LoVo (cell line): ENCODE results near the gene SDS.

ENCODE experiments used
- DNase-seq: peaks from one replicate; pipeline ENCODE4 v3.0.0-alpha.2; 2016; ENCODE audit warnings: low spot score

The SDS gene

DNA sequence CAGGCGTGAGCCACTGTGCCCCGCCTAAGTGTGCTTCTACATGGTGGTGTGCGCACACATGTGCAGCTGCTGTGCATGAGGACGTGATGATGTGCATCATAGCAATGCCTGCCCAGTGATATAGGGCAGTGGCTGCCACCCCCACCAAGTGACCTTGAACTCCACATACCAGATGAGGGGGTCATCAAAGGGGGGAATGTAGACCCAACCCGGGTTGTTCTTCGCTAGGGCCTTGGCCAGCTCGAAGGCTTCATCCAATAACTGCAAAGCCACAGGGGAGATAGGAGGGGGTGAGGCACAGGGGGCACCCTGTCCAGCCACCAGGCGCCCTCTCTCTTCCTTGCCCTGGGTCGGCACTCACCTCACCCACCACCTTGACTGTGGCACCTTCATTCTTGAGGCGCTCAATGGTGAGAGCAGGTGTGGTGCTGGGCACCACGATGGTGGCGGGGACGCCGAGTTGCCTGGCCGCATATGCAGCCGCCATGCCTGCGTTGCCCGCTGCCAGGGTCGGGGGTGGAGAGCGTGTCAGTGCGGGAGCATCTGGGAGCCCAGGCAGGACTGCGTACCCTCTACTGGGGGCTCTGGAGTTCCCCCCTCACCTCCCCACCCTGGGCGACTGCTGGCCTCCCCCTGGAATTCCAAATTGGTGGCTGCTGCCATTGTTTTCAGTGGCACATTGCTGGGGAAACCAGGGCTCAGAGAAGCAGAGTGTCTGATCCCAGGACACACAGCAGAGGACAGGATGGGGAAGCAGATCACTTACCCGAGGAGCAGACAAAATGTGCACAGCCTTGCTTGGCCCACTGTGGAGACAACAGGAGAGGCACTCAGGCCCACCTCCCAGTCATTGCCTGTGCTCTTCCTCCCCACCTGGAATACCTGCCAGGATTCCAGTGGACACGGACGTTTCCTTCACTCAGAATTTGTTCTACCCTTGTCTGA lies 5.1 kb downstream of the SDS start:
- DNase-seq = no peak

DNA sequence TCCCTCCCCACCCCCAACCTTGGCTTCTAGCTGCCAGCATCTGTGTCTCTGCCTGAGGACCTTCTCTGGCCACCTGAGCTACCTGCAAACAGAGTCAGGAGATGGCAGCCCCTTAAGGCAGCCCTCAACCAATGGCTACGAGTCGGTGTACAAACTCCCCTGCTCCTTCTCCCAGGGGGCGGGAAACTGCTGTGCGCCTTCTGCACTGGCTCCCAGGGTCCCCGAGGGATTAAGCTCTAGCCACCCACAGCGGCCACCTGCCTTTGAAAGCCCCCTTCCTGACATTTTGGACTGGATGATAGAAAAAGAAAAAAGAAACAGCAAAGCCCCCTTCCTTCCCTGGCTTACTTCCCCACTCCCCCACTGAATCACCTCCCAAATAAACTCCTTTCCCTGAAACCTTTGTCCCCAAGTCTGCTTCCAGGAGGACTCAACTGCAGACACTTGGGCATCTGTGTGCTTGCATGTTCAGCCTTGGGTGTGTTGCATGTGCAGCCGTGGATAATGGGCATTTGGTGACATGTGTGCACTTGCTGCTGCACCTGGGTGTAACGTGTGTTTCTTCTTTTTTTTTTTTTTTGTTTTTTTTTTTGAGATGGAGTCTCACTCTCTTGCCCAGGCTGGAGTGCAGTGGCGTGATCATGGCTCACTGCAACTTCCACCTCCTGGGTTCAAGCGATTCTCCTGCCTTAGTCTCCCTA lies 6.0 kb downstream of the SDS start:
- DNase-seq = no peak

DNA sequence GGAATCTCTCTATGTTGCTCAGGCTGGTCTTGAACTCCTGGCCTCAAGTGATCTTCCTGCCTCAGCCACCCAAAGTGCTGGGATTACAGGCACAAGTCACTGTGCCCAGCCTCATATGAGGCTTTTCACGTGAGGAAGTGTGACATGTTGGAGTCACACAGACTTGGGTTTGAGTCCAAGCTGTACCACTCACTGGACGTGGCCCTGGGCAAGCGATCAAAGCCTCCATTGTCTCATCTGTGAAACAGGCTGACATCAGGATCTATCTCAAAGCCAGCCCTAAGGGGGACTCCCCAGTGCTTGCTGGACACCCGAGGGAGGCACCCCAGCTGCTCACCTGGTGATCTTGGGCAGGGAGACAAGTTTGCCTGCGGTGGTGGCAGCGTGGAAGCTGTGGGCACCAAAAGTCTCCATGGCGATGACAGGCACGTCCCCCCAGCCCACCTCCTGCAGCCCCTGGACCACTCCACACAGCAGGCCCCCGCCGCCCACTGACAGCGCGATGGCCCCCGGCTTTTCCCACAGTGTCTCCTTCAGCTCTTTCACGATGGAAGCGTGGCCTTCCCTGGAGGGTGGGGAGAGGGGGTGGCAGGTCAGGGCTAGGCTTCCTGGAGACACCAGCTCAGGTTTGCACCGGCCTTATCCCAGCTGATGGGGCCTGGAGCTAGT lies 6.7 kb downstream of the SDS start:
- no peak for DNase-seq

DNA sequence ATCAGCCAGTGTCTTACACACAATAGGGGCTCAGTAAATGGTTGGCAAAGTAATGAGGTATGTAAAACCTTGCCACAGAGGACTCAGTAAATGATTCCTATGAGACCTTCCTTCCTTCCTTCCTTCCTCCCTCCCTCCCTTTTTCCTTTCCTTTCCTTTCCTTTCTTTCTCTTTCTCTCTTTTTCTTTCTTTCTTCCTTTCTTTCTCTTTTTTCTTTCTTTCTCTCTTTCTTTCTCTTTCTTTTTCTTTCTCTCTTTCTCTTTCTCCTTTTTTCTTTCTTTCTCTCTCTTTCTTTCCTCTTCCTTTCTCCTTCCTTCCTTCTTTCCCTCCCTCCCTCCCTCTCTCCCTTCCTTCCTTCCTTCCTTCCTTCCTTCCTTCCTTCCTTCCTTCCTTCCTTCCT lies 7.5 kb downstream of the SDS start:
- DNase-seq = no peak

DNA sequence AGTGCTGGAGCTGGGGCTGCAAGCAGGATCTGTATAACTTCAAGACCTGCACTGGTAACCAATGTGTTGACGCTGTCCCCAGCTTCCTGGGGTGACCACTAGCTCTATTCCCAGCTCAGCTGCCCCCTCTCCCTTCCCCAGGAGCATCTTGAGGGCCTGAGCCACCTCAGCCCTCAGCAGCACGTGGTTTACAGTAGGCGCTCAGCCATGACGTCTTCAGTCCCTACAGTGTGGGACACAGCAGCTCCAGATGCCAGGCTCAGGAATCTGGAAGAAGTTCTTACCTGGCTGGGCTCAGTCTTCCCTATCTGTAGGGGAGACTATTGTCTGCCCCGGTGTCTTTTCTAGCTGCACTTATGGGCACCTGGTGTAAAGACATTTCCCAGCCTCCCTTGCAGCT lies 8.6 kb downstream of the SDS start:
- no peak for DNase-seq

DNA sequence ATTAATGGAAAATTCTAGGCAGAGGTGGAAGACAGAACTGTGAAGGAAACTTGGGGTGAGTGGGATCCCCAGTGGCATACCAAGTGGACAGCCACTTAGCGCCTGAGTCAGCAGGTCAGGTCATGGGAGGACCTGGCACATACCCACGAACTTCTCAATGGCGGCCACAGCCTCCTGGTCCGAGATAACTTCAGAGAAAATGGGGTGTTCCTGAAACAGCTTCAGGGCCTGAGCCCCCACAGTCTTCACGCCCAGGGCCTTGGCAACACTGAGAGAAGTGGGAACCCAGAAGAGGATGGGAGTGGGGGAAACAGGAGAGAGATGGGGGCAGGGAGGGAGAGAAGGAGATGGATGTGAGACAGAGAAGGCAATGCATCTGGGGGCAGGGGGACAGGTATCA lies 9.9 kb downstream of the SDS start:
- no peak for DNase-seq

DNA sequence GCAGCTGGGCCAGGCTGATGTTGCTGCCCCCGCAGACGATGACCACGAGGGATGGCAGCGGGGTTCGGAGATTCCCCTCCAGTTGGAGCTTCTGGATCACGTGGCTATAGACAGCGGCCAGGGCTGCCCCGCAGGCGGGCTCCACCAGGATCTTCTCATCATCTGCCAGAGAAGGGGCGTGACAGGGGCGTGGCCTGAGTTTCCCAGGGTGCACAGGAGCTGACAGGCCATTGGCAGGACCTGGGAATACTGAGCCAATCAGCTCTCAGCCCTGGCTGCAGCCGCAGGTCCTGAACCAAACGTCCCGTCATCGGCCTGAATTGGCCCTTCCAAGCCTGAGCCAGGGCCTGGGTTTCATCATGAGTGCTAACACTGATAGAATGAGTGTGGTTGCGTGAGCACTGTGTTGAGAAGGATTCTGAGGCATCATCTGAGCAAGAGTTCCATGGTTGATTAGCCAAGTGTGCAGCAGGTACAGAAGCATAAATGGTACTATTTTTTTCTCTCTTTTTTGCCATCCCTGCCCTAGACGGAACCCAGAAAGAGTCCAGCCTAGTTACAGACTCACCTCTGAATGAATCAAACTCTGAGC lies 10.6 kb downstream of the SDS start:
- DNase-seq = no peak

DNA sequence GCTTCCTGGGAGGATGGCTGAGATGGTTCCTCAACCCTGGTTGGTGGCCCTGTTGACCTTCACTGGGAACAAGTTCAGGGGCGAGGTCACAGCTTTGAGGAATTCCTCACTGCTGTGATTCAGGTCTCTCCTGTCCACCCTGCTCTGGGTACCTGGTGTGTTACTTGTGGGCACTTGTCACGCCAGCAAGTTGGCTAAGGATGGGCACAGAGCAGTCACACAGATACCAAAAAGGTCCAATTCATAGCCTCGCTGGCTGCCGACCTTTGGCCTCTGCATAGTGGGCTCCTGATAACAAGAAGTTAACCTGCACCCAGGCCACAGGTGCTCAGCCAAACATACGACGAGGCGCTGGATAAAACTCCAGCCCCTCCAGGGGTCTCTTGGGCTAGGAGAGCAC lies 11.2 kb downstream of the SDS start:
- no peak for DNase-seq

DNA sequence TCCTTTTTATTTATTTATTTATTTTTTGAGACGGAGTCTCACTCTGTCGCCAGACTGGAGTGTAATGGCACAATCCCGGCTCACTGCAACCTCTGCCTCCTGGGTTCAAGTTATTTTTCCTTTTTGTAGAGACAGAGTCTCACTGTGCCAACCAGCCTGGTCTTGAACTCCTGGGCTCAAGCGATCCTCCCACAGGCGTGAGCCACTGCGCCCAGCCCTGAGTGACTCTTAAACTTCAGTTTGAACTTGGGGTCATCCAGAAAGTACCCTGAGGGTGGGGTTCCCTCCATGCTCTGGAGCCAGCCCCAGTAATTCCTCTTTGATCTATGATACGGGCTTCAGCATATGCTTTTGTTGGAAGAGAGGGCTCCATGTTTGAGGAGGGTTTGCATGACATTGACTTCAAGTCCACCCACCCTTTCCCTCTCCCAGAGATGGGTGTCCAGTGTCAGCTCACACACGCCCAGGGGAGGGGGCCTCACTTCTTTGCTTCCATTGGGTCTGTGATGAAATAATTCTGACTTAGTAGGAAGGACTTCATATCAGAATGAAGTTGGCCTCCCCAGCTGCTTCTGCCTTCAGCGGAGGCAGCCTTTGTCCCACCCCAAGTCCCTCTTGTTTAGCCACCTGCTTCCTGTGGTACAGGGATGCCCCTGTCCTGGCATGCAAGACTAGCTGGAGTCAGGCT lies 11.9 kb downstream of the SDS start:
- DNase-seq = no peak

DNA sequence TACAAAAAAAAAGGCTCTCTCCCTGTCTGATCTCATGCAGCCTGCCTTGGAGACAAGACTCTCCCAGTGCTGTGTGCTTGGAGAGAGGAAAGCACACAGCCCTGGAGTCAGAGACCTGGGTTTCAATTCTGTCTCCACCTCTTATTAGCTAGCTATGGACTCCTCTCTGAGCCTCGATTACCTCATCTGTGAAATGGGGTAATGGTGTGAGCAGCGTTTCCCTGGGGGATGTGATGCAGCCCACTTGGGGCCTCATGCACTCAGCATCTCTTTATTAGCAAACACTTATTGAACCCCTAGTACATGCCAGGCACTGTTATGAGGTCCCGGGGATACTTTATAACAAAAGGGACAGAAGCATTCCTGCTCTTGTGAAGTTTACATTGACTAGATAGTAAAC lies 12.5 kb downstream of the SDS start:
- DNase-seq = no peak

DNA sequence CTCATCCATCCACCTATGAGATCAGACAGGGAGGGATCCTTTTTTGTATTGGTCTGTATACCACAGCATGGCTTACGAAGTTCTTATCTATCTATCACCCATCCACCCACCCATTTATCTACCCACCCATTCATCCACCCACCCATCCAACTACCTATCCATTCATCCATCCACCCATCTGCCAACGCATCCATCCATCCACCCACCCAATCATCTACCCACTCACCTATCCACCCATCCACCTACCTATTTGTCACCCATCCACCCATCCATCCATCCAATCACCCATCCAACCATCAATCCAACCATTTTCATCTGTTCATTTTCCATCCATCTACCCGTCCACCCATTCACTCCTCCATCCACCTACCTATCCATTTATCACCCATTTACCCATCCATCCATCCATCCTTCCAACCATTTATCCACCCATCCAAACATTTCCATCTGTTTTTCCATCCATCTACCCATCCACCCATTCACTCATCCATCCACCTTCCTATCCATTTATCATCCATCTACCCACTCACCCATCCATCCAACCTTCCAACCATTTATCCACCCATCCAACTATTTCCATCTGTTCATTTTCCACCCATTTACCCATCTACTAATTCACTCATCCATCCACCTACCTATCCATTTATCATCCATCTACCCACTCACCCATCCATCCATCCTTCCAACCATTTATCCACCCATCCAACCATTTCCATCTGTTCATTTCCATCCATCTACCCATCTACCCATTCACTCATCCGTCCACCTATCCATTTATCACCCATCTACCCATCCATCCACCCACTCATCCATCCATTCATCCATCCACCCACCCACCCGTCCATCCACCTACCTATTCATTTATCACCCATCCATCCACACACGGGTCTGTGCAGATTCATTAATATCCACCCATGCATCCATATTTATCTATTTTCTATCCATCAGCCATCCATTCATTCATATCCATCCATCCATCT lies 13.3 kb downstream of the SDS start:
- DNase-seq = no peak

DNA sequence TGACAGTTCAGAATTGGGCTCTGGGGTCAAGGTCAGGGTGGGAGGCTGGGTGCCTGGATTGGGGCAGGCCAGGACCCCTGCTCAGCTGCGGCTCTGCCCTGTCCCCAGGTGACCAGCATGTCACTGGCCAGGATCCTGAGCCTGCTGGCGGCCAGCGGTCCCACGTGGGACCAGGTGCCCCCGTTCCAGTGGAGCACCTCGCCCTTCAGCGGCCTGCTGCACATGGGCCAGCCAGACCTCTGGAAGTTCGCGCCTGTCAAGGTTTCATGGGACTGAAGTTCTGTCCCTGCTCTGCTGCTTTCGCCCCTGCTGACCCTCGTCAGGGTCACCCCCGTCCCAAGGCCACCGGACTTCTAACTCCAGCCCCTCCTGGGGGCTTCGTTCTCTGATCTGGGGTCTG lies 15.3 kb downstream of the SDS start:
- DNase-seq = no peak

DNA sequence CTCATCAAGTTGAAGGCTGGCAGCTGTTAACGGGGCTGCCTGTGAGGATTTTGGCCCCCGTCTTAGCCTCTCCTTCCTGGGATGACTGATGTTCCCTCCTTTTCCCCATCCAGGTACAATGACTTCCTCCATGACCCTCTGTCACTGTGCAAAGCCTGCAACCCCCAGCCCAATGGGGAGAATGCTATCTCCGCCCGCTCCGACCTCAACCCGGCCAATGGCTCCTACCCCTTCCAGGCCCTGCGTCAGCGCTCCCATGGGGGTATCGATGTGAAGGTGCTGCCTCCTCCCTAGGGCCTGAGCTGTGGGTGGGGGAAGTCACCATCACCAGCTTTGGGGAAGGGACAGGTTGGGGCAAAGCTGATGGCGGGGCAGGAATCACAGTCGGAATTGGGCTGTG lies 16.1 kb downstream of the SDS start:
- DNase-seq = no peak

DNA sequence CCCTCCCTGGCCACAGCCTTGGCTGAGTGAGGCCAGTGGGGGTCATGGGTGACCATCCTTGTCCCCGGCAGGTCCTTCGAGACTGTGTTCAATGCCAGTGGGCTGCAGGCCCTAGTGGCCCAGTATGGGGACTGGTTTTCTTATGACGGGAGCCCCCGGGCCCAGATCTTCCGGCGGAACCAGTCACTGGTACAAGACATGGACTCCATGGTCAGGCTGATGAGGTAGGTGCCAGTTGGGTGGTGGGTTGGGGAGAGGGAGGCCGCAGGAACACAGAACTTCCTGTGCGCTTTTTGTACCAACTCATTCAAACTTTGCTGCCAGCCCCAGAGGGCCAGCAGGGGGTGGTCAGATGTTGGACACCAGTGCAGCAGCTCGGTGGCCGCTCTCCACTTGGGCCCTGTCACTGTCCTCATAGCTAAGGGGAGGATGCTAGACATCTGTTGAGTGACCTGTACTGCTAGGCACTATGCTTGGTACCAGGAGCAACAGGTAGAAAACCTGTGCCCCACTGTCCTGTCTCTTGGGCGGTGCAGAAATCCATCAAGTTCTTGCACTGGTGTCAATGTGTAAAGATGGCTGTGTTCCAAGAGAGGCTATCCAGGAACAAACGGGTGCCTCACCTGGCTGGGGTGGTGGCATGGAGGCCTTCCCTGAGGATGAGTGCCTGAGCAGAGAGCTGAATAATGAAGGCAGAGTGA lies 16.7 kb downstream of the SDS start:
- DNase-seq = no peak

DNA sequence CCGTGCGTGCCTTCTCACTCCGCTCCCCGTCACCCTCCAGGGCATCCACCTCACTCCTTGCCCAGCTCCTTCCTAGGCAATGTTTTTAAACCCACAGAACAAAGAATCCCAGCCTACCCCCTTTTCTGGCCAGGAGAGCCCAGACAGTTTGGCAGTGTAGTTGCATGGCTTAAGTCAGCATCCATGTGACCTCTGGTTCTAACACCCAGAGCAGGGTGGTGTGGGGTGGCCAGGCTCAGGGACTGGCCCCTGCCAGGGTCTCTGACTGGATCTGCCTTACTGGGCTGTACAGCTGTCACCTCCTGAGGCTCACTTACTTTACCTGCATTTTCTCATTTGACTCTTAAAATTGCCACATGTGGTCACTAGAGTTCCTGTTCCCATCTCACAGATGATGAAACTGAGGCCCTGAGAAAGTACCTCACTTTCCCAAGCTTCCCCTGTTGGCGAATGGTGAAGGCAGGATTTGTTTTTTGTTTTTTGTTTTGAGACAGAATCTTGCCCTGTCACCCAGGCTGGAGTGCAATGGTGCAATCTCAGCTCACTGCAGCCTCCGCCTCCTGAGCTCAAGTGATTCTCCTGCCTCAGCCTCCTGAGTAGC lies 18.3 kb downstream of the SDS start:
- no peak for DNase-seq

DNA sequence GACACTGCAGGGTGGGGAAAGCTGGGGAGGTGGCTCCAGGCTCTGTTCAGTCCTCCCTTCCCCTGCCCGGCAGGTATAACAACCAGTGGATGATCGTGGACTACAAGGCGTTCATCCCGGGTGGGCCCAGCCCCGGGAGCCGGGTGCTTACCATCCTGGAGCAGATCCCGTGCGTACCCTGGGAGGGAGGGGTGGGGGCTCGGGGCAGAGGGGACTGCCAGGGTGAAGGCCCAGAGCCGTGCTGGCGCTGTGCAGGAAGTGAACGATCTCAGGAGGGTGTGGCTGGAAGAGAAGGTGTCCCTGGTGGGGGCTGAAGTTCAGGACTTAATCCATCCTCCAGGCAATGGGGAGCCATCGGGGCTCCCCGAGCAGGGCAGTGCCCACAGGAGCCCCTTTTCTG lies 18.9 kb downstream of the SDS start:
- no peak for DNase-seq

DNA sequence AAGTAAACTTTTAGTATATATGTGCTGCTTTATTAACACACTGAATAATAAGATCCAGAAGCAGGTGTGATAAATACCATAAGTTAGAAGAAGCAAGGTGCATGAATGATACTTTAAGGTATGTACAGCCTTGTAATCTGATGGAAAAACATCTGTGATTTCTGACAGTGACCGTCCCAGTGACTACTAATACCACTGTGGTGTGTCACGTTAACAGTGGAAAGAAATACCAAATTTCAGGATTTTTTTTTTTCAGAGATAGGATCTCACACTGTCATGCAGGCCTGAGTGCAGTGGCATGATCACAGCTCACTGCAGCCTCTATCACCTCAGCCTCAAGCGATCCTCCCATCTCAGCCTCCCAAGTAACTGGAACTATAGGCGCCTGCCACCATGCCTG lies 21.5 kb downstream of the SDS start:
- no peak for DNase-seq

DNA sequence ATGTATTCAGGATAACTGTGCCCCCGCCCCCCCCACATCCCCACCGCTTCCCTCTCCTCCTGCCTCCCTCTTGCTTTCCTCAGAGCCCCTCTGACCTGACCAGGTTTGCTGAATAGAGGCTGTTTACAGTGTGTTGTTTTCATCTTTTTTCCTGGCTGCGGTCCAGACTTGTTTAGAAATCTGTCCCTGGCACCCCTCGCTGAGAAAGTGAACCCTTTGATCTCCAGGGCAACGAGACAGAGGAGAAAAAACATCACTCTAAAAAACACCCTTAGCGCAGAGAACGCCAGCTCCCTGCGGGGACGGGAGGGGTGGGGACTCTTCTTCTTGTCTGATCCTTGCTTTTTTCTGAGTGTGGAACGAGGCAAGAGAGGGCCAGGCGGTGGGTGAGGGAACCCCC lies 22.5 kb downstream of the SDS start:
- no peak for DNase-seq

DNA sequence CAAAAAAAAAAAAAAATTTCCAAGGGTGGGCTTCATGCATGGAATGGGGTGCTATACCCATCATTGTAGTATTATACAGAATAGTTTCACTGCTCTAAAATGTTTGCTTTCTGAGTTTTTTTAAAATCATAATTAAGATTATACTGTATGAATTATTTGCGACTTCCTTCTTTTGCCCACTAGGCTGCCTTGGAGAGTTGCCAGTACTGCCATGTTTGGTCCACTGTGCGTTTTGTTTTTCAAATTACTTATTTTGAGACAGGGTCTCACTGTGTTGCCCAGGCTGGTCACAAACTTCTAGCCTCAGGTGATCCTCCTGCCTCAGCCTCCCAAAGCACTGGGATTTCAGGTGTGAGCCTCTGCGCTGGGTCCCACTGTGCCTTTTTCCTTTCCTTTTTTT lies 25.4 kb downstream of the SDS start:
- DNase-seq = no peak
